Measurements from ENCODE around the gene PDLIM7.

The PDLIM7 gene

DNA sequence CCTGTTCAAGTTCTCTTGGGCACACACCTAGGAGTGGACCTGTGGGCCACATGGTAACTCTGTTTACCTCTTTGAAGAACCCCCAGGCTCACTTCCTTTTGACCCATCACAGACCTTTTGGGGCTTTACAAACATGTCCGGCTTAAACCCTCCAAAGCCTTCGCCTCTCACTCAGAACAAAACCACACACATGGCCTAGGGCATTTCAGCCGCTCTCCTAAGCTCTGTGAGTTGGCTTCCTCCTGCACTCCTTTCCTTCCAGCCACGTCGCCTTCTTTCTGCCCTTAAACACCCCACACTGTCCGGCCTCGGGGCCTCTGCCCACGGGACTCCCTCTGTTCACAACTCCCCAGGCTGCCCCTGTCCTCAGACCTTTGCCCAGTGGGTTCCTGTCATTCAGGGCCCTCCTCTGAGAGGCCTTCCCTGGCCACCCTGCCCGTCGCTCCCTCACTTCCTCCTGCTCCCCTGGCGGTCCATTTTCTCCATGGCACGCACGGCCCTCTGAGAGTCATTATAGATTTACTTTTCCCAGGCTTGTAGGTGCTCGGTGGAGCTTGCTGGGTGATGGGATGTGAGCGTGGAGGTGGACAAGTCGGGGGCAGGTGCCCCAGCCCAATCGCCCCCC, 10.3 kb upstream of the PDLIM7 start:
- DNase-seq (ENCODE audit: low read depth) = no peak

DNA sequence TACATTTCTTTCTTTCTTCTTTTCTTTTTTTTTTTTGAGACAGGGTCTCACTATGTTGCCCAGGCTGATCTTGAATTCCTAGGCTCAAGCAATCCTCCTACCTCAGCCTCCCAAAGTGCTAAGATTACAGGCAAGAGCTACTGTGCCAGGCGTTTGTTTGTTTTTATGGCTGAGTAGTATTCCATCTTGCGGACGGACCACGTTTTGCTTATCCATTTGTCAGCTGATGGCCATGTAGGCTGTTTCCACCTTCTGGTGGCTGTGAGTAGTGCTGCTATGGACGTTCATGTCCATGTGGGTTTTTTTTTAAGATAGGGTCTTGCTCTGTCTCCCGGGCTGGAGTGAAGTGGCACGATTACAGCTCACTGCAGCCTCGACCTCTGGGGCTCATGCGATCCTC, 9.8 kb upstream of the PDLIM7 start:
- DNase-seq (ENCODE audit: low read depth) = no peak

DNA sequence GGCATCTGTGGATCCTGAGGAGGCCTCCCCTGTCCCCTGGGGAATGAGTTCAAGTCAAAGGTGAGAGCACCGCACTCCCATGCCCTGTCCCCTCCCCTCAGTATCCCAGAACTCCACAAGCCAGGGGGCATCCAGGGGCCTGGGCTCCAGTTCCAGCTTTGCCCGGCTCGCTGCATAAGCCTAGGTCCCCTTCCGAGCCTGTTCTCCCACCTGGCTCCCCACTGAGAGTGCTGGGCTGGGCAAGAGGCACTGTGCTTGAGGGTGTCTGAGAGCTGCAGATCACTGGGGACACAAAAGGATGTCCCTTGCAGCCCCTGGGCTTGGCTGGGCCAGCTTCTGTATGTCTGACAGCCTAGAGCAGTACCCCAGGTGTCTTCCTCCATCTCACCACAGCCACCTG, 7.7 kb upstream of the PDLIM7 start:
- DNase-seq (ENCODE audit: low read depth) = no peak

DNA sequence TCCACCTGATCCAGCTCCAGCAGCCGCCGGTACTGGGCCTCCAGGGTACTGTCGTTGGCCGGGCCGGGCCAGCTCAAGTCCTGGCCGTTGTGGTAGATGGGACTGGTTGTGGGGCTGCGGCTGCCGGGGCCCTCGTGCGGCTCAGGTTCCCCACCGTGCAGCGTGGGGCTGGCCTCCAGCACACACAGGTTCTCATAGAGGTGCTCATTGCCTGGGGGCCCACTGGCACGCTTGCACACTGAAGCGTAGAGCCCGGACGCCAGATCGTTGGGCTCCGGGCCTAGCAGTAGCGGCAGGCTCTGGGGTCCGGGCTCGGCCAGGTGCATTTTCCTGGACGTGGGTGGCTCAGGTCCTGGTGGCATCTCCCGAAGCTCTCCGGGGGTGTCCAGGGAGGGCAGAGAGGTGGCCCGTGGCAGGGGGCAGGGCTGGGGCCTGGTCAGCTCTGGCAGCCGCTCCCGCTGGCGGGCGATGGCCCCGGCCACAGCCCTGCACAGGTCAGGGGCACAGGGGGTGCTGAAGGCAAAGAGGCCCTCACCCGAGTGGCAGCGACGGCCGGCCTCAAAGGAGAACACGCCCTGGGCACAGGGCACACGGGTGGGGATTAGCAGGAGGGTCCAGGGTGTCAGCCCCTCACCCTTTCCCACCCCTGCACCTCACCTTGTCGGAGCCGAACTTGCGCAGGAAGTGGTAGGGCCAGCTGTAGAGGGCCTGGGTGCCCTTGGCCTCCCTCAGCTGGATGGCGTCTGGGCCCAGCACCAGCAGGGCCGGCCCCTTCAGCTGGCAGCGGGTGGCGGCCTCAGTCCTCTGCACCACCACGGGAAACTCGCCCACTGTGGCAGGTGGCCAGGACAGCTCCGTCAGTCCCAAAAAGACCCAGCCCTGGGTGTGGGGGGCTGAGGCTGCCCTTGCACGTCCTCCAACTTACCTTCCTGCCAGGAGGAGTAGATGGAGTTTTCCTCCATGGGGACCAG, 7.0 kb upstream of the PDLIM7 start:
- no peak for DNase-seq (ENCODE audit: low read depth)

DNA sequence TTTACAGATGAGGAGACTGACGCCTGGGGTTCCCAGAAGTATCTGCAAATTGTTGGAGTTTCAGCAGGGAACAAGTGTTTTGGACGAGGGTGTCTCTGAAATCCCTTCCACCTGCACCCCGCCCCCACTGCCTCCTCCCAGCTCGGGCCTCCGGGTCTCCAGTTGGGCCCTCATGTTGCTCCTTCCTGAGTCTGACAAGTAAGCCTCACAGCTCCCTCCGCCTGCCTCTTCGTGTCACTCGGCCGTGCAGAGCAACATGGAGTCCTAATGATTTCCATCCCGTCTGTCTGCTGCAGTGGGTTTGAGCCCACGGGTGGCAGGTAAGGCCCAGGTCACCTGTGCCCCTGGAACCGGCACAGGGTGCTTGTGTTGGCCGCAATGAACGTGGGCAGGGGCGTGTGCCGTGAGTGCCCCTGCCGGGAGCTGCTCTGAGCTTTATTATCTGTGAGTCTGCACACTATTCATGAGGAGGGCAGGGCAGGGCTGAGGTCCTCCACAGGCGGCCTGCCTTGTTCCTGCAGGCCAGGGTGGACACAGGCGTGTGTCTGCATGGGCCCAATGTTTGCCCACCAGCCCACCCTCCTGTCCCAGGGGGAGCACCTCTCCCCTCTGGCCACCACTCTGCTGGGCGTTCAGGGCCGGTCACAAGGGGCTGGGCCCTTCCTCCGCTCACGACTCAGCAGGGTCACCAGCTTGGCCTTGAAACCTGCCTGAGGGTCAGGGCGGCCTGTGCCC, 6.1 kb upstream of the PDLIM7 start:
- DNase-seq (ENCODE audit: low read depth) = no peak

DNA sequence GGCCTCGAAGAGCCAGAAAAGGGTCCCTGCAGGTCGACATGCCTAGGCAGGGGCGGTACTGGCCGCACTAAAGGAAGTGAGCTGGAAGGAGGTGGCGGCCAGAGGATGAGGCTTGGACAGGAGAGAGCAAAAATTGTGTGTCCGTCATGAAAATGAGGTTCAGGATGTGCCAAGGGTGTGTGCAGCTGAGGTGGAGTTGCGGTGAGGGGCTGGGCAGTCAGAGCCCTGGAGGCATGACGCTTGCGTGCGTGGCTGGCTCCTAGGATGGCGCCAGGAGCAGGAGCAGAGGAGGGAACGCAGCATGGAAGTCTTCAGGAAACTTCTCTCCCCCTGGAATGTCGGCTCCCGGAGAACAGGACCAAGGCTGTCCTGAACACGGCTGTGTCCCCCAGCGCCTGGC, 5.5 kb upstream of the PDLIM7 start:
- DNase-seq (ENCODE audit: low read depth) = no peak

DNA sequence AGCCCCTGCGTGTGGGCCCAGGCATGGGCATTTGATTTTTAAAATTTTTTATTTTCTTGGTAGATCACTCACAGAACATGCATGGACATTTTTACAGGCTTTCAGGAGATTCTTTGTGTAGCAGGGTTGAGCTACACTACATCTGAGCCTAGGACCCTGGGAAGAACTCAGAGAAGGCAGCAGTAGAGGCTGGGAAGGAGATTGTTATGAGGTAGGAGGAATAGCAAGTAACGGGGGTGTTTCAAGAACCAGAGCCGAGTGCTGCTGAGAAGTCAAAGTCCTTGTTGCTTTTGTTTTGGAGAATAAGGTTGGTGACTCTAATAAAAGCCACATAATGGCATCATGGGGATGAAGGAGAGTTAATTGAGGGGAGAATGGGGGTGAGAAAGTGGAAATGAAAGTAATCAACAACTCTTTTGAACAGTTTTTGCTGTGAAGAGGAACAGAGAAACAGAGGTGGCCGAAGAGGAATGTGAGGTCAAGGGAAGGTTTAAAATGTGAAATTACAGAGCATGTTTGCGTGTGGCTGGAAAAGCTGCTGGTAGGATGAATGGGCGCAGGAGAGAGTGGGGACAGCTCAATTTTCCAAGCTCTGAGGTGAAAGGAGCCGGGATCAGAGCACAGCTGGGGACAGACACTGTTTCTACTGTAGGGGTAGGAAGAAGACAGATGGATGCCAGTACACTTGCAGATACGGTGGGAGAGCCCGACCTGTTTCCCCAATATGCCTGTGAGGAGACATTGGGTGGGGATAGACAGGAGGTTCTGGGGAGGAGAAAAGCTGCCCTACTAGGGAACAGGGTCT, 4.7 kb upstream of the PDLIM7 start:
- no peak for DNase-seq (ENCODE audit: low read depth)

DNA sequence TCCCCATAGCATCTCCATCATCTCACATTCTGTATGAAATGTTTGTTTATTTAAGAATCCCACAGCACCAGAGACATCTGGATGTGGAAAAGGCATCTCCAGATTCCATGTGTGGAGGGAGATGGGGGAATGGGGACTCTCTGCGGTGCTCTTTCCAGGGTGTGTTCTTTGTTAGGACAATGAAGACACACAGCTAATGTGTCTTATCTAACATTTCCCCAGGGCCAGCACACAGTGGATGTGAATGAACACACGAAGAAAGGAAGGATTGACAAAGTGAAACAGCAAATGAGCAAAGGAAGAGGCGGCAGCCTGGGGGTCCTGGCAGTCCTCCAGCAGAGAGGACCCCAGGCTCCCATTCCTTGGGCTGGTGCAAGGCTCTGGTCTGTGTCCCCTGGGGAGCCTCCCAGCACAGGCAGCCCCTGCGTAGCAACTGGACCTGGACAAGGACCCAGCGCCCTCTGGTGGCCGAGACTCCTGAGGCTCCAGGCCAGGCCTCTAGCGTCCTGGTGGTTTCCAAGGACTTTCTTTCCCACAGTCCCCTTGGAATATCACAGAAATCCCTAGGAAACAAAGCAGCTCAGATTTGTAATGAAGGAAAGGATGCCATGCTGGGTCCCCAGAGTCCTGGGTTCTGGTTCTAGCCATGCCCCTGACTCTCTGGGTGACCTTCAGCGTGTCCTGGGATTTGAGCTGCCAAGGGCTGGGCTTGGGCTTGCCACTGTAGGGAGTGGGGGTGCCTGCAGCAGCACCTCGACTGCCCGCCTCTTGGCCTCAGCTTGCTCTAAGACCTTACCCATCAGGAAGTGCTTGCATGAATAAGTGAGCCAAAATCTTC, 3.5 kb upstream of the PDLIM7 start:
- peak; percentile 23 for DNase-seq (ENCODE audit: low read depth)

DNA sequence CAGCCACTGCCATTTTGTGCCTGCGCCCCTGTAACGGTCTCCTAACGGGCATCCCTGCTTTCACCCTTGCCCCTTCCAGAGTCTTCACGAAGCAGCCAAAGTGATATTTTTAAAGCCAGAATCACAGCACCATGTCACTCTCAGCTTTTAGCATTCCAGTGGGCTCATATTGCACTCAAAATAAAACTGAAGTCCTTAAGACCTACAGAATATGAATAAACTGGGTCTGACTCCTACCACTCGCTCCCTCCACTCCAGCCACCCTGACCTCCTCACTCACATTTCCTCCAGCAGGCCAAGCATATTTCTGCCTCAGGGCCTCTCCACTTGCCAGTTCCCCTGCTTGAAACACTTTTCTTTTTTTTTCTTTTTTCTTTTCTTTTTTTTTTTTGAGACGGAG, 2.4 kb upstream of the PDLIM7 start:
- no peak for DNase-seq (ENCODE audit: low read depth)

DNA sequence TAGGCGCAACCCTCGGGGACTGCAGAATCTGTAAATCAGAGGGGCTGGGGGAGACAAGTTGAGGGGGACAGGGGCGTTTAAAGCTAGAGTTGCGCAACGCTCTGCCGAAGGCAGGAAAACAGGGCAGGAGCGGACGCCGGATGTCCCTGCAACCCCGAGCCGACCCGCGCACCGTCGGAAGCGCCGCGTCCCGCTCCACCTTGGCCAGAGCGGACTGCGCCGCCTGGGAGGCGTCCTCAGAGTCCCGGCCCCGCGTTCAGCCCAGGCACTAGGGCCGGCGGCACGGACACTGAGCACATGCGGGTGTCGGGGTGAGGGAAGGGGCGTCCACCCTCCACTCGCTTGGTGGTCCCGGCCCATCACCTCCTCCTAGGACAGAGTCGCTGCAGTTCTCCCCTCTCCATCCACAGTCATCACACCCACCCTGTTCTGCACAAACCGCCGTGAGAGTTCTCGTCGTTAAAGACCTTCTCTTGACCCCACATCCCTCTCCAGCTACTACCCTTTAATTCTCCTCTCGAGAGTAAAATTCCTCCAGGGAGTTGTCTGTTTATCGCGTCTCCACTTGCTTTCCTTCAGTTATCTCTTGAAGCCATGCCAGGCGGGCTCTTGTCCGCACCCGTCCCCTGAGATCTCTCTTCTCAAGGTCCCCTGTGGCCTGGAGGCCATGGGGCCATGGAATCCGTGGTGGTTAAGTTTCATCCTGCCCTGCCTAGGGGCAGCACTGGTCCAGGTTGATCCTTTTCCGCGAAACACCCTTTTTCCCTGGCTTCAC, 796 bp upstream of the PDLIM7 start:
- DNase-seq (ENCODE audit: low read depth) = no peak

DNA sequence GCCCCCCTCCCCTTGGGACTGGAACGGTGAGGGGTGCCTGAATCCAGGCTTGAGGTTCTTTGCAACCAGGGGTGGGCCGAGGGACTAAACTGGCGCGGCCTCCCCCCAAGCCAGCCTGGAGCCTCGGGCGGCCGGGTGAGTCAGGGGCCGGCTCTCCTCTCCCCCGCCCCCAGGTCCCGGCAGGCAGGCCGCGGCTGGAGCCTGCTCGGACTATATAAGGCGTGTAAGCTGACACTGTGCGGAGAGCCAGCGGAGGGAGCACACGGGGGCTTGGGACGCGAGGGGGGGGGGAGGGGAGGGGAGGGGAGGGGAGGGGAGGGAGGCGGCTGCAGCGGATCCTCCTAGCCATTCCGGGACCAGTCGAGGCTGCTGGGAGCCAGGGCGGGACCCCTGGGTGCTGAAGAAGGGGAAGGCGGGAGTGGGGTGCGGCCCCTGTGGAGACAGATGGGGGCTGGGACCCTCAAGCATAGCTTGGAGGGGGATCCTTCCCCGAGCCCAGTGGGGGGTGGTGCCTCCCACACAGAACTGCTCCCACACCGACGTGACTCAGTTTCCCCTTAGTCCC, 595 bp downstream of the PDLIM7 start:
- DNase-seq (ENCODE audit: low read depth) = peak; percentile 34

DNA sequence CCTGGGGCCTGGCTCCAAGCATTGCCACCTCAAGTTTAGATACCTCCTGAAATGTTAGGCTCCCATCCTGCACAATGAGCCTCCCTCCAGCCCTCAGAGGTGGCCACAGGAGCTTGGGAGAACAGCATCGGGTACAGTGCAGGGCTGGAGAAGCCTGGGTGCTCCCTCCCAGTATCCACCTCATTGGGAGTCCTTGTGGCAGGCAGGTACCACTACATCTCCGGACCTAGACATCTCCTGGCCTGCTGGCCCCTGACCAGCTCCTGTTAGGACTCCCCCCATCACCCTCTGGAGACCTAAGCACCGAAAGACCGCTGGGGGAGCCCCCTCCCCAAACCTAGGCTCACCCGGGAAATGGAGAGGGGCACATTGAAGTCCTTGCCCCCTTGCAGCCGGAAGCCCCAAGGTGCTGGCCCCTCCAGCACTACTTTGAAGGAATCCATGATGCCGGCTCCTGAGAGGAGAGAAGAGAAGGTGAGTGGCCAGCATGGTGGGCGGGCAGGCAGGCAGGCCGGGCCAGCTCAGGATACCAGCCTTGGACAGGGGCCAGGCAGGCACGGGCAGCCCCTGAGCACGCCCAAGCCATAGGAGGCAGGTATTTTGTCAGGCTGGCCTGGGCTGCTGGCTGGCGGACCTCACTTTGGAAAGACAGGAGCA, 1.2 kb downstream of the PDLIM7 start:
- no peak for DNase-seq (ENCODE audit: low read depth)

DNA sequence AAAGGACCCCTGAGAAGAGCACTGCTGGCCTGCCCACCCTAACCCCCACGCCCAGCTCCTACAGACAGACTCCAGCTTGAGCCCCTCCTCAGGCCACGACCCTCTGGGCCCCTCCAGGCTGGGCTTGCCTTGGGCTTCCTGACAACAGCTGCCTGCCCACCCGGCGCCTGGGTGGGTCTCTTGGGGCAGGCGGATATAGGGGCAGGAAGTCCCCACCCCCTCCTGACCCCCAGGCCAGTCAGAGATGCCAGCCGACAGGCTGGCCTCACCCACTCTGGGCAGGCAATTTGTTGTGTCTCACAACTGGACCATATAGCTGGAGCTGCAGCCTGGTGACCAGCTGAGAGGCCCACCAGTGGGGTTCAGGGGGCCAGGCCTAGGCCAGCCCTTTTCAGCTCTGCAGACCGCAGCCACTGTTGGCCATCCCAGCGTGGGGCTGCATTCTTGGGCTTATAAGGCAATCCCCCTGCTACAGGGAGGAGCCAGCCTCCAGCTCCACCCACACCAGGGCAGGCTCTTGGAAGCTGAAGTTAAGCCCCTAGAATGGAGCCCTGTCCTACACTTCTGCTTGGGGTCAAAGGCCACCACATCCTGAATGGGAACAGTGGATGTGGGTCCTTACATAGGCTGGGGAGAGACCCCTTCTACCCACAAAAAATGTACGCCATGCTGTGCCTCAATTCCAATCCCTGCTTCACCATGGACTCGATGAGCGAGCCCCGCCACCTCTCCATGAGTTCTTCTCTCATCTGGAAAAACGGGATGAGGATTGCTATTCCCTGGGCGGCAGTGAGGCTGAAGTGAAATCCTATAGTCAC, 2.0 kb downstream of the PDLIM7 start:
- DNase-seq (ENCODE audit: low read depth) = peak; percentile 46

DNA sequence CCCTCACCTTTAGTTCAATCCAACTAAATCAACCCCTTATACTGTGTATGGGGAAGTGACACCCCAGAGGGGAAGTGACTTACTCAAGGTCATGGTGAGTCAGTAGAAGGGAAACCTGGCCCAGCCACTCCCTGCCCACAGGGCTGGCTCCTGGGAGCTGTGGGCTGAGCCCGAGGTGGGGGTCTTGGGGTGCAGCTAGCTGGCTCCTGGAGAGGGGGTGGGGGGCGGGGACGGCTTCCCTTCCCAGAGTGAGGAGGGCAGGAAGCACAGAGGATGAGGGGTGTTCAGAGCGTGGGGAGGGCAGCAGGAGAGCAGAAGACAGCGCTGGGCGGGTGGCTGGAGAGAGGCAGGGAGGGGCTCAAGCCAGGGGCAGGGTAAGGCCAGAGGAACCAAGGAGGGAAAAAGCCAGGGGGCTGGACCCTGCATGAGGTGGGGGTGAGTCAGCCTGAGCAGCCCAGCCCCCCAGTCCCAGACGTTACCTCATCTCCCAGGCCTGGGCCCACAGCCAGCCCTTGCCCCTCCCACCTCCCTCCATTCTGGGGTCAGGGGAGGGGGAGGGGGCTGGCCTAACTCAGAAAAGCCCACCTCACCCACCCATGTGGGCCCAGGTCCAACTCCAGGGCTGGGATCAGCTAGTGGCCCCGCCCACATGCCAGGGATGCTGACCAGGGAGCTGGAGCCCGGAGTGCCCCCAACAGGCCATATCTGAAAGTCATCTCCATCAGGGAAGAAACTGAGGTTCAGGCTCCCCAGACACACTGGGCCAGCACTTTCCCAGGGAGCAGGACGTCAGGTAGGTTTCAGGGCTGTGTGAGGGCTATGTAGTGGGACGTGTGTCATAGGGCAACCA, 2.8 kb downstream of the PDLIM7 start:
- peak; percentile 31 for DNase-seq (ENCODE audit: low read depth)

DNA sequence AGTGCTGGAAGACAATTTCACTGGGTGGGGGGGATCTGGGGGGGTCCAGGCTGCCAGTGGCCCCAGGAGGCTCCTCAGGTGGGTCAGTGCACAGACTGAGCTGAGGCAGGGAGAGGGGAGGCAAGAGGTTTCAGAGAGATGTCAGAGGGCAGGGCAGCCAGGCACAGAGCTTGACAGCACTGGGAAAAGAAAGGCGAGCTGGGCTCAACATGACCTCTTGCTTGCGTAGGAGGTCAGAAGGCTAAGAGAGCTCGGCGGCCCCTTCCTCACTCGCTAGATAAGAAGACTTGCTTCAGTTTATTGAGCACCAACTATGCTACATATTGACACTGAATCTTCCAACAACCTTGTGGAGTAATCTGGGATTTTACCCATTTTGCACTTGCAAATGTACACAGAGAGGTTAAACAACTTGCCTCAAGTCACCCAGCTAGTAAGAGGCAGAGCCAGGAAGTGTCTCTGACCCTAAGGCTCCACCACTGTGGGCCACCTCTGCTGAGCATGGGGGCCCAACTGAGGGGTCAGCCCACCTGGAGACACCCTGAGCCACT, 3.5 kb downstream of the PDLIM7 start:
- no peak for DNase-seq (ENCODE audit: low read depth)

DNA sequence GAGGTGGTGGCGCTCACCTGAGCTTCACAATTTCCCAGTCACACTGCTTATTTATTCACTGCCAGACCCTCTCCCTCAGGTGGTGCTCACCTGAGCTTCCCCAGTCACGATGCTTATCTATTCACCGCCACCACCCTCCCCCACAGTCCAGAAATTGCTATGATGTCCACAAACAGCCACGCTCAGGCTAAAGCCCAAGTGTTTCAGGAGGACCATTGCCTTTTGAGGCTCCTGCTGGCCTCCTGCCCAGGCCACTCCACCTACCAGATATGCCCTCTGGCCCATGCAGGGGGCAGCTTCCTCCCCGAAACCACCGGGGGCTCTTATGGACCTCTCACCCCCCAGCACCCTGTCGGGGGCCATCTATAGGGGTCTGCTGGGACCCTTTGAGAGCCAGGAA, 4.6 kb downstream of the PDLIM7 start:
- no peak for DNase-seq (ENCODE audit: low read depth)
